Neutrophil (primary cell): ENCODE data around the gene ZDHHC11B.
A peak's percentile ranks its signal among the peaks of the same experiment; 100 is the strongest.

Experiments
- H3K27ac ChIP-seq: fragments of 200-600 bp; sonication (generic); 2 replicates; pipeline ENCODE4 v1.5.1; 2016; ENCODE audit warnings: mild to moderate bottlenecking, moderate library complexity
- H3K27me3 ChIP-seq: fragments of 200-600 bp; sonication (generic); 2 replicates; pipeline ENCODE4 v1.6.0; 2016; ENCODE audit warnings: mild to moderate bottlenecking
- H3K36me3 ChIP-seq: fragments of 200-600 bp; sonication (generic); 2 replicates; pipeline ENCODE4 v1.5.1; 2017
- H3K4me1 ChIP-seq, 2 experiments: fragments of 200-600 bp in 1 of 2; sonication (generic) in 1 of 2; 1 replicate in 1 of 2; 2 replicates in 1 of 2; pipeline versions ENCODE4 v1.5.1 to v1.6.1; 2013 to 2016; ENCODE audit warnings: low read depth in 1 of 2, low read length in 1 of 2, mild to moderate bottlenecking in 1 of 2, moderate library complexity in 1 of 2; ENCODE audit not compliant: control insufficient read depth in 1 of 2, insufficient read depth in 1 of 2
- H3K4me3 ChIP-seq, 2 experiments: fragments of 200-600 bp in 1 of 2; sonication (generic) in 1 of 2; 1 replicate in 1 of 2; 2 replicates in 1 of 2; pipeline ENCODE4 v1.5.1; 2013 to 2016; ENCODE audit warnings: low read depth in 1 of 2, low read length in 1 of 2, mild to moderate bottlenecking in 1 of 2, moderate library complexity in 1 of 2
- H3K9me3 ChIP-seq: fragments of 200-600 bp; sonication (generic); 2 replicates; pipeline ENCODE4 v1.5.1; 2016
- TF ChIP-seq, protein P1 (sequence below): fragments of 200-600 bp; sonication (generic); IDR thresholded peaks from 2 replicates; pipeline ENCODE4 v1.5.1; 2016; ENCODE audit warnings: antibody characterized with exemption

Gene ZDHHC11B

GRCh38 chr5:670396-671270, 113.9 kb downstream of the ZDHHC11B start:
- peaks cover 8% of the 10 kb centered on the region for H3K36me3 ChIP-seq
- TF ChIP-seq, protein P1, sequence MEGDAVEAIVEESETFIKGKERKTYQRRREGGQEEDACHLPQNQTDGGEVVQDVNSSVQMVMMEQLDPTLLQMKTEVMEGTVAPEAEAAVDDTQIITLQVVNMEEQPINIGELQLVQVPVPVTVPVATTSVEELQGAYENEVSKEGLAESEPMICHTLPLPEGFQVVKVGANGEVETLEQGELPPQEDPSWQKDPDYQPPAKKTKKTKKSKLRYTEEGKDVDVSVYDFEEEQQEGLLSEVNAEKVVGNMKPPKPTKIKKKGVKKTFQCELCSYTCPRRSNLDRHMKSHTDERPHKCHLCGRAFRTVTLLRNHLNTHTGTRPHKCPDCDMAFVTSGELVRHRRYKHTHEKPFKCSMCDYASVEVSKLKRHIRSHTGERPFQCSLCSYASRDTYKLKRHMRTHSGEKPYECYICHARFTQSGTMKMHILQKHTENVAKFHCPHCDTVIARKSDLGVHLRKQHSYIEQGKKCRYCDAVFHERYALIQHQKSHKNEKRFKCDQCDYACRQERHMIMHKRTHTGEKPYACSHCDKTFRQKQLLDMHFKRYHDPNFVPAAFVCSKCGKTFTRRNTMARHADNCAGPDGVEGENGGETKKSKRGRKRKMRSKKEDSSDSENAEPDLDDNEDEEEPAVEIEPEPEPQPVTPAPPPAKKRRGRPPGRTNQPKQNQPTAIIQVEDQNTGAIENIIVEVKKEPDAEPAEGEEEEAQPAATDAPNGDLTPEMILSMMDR = no peak
- peaks cover 44% of the 10 kb centered on the region for H3K27me3 ChIP-seq
- H3K9me3 ChIP-seq = no peaks in the 10 kb centered on the region
- H3K27ac ChIP-seq = no peak overlapping the region
- H3K4me3 ChIP-seq = no peak overlapping the region
- H3K4me1 ChIP-seq = no peaks in the 10 kb centered on the region

DNA sequence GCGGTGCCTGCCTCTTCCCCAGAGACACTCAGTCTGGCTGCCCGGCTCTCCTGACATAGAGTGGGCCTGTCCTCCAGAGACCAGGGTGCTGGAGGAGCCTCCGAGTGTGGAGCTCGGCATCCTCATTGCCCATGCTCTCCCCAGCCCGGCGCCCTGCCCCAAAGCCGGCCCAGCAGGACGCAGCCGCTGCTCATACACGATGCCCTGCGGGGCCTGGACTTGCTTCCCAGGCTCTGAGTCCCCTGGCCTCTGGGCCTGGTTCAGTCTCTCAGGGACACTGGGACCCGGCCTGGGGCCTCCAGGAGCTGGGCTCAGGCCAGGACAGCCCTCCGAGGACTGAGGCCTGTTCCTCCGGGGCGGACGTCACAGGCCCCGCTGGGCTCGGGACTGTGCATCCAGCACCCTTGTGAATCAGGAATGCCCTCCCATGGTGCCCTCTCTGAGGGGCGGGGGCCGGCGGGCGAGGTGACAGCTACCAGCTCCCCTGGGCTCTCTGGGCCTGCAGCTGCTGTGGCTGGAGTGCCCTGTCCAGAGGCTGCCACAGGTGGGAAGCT, 114.6 kb downstream of the ZDHHC11B start:
- no peaks in the 10 kb centered on the region for H3K4me1 ChIP-seq
- no peaks in the 10 kb centered on the region for H3K9me3 ChIP-seq
- H3K4me3 ChIP-seq = no peak overlapping the region
- TF ChIP-seq, protein P1 = no peak
- peaks cover 12% of the 10 kb centered on the region for H3K36me3 ChIP-seq
- no peak overlapping the region for H3K27ac ChIP-seq
- peaks cover 44% of the 10 kb centered on the region for H3K27me3 ChIP-seq

GRCh38 chr5:669111-669841, 115.3 kb downstream of the ZDHHC11B start:
- Histone ChIP-seq H3K36me3 (peaks cover 19% of the 10 kb centered on the region), H3K27me3 (peaks cover 39% of the 10 kb centered on the region), H3K4me1 (no peaks in the 10 kb centered on the region), H3K27ac (no peak overlapping the region), H3K9me3 (no peaks in the 10 kb centered on the region), H3K4me3 (no peak overlapping the region)
- TF ChIP-seq, protein P1 = peak; percentile 69

- Histone ChIP-seq H3K27ac (no peak overlapping the region), H3K36me3 (peaks cover 27% of the 10 kb centered on the region), H3K27me3 (peaks cover 31% of the 10 kb centered on the region), H3K4me3 (no peak overlapping the region), H3K4me1 (no peaks in the 10 kb centered on the region), H3K9me3 (no peaks in the 10 kb centered on the region)
- TF ChIP-seq, protein P1 = no peak
Measured at GRCh38 chr5:668283-668995, 116.1 kb downstream of the ZDHHC11B start.

DNA sequence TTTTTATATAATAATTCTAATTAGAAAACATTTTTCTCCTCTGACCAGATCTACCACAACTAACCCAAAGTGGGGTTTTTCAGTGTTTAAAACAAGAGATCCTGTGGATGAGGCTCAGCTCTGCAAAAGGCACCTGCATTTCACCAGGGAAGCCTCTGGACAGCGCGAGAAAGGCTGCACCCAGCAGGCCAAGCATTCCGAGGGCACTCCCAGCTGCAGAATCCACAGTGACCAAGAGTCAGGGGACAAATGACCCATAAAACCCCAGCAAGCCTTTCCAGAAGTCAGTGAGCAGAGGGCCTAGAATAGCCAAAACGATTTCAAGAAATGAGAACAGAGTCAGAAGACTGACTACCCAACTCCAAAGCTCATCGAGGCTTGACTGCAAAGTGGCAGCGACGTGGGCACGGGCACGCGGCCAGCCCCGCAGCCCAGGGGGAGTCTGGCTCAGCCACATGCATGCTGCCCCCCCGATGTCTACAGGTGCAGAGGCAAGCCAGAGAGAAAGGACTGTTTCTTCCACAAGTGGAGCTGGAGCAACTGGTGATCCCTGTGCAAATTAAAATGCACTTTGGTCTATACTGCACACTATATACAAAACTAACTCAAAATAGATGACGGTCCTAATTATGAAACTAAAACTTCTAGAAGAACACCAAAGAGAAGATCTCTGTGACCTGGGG, 117.6 kb downstream of the ZDHHC11B start:
- no peaks in the 10 kb centered on the region for H3K9me3 ChIP-seq
- H3K27me3 ChIP-seq = peaks cover 16% of the 10 kb centered on the region
- peaks cover 36% of the 10 kb centered on the region for H3K36me3 ChIP-seq
- H3K27ac ChIP-seq = no peak overlapping the region
- no peaks in the 10 kb centered on the region for H3K4me1 ChIP-seq
- TF ChIP-seq, protein P1 = no peak
- H3K4me3 ChIP-seq = no peak overlapping the region
